ENCODE measurements around the gene EIF3D. TPM values are rescaled to one million over a fixed set of nuclear protein-coding genes. Genes with fewer than 3 reads are reported as not detected.
A peak's percentile ranks its signal among the peaks of the same experiment; 100 is the strongest.

EIF3D gene
- total RNA-seq, 1 experiment from 2014 or later, result 283 TPM

DNA sequence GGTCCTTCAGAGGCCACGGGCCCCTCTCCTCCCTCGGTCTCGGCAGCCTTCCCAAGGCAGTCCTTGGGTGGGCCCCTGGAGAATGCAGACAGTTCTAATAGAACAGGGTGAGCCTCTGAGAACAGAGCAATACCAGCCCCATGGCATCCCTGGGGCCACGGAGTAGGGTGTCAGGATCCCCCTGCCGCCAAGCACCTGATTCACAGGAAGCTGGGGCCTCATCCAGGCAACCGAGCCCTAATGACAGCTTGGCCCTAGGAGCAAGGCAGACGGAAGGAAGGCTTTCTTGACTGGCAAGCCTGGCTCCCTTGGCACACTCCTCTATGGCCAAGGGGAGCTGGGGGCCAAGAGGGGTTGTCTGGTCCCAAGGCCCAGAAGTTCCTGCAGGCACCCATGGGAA is 62.7 kb downstream of the EIF3D start:
- DNase-seq (ENCODE audit: low read depth), result no peak

DNA sequence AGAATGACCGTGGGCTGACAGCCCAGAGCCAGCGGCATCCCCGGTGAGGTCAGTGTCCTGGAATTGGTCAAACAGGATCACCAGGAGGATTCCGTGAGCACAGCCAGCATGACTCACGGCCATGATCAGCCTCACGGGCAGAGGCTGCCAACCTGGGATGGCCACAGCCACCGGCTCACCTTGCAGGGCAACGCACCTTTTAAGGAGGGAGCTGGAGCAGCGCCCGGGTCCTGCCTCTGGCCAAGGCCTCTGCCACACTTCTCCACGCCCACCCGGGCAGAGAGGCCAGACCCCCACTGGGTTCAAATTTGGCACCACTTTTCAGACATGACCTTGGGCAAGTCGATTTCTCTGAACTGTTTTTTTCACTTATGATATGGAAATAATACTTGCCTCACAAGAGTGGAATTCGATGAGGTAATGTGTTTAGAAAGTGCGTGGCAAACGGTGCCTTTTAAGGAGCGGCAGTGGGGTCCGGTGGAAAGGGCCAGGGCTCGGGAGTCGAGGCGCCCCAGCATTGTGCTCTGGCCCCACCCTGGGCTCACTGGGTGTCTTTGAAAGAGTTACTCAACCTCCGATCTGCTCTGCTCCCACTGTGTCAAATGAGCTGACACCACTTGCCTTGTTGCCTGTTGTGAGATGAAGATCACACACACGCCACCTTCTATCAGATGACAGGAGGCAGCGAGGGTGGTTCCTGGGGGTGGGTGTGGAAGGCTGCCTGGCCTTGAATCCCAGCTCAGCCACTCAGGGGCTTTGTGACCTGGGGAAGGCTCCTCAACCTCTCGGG is 63.5 kb downstream of the EIF3D start:
- peak; percentile 96 for DNase-seq (ENCODE audit: low read depth)

DNA sequence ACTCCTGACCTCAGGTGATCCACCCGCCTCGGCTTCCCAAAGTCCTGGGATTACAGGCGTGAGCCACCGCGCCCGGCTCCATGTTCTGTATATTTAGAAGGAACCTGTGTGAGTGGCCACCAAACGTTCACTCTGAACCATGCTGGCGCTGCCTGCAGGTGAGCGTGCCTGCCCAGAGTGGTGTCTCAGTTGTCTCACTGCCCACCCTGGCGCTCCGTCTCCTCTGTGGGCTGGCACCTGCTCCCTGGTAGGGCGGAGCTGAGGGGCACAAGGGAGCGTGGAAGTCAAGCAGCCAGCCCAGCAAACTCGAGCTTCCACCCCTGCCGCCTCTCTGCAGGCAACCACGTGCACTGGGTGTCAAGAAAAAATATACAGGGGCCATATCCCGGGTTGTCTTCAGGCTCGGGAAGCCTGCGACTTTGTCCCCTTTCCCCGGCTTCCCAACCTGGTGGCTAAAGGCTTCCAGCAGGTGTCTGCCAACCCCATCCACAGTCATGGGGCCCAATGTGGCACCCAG is 64.2 kb downstream of the EIF3D start:
- no peak for DNase-seq (ENCODE audit: low read depth)

DNA sequence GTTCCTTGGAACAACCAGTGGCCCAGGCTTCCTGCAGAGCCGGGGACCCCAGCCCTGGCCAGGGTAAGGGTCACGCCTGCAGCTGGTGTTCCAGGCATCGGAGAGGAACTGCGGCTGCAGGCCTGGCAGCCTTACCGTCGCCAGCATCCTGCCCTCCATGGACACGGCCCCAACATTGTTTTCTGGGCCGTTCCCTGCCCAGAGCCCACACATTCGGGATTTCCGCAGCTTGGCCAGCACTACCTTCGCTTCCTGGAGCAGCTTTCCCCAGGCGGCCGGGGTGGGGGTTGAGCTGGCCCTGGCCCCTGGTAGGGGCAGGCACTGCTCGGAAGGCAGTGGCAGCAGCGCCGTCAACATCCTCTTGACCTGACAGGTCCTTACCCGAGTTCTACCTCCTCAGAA is 65.2 kb downstream of the EIF3D start:
- no peak for DNase-seq (ENCODE audit: low read depth)

DNA sequence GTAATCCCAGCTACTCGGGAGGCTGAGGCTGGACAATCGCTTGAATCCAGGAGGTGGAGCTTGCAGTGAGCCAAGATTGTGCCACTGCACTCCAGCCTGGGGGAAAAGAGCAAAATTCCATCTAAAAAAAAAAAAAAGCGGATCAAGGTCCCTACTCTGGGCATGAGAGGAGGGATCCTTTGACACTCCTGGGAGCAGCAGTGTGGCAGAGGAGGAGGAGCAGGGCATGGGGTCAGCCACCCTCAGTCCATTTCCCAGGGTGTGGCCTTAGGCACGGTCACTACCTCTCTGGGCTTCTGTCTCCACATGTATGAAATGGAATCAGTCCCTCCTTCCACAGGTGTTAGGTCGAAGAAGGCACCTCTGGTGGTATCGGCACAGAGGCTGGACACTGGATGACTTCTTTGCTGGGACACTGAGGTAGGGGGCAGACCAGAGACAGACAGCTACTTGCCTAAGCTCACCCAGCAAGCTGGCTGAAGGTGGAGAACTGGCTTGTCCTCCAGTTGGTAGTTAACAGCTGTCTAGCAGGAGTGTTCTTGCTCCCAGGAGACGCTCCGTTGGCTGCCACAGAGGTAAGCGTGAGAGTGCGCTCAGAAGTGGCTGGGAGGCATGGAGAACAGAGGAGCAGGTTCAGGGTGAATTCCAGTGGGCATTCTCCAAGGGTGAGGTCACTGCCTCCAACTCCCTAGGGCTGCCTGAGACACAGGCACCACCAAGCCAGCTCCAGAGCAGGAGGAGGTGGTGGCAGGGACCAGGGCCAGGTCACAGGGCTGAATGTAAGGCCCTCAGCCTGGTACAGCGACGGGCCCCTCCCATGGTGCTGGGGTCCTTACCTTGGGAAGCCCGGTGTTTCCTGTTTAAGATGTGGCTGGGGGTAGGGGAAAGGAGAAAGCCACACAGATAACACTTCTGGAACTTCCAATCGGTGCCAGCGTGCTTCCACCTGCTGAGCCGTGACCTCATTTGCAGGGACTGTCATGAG is 67.0 kb downstream of the EIF3D start:
- DNase-seq (ENCODE audit: low read depth), result peak; percentile 97

Other genes with a start within 250 kb of the EIF3D start
- gene MYH9, start 141.2 kb downstream of the EIF3D start, total RNA-seq (2014; rRNA removed; shearing (Covaris generic)), result 151 and 320 TPM in 2 replicates
- 8.3 and 16.7 TPM in 2 replicates for gene TXN2, start 47.5 kb downstream of the EIF3D start, total RNA-seq (2014; rRNA removed; shearing (Covaris generic))
- 18.0 and 19.6 TPM in 2 replicates for gene FOXRED2, start 22.1 kb downstream of the EIF3D start, total RNA-seq (2014; rRNA removed; shearing (Covaris generic))
- gene CACNG2, start 174.6 kb upstream of the EIF3D start, total RNA-seq (2014; rRNA removed; shearing (Covaris generic)), result not detected in 2 replicates
- gene IFT27, start 247.0 kb upstream of the EIF3D start, total RNA-seq (2014; rRNA removed; shearing (Covaris generic)), result 14.9 and 19.7 TPM in 2 replicates

Measured in M059J (cell line).